Measurements from ENCODE around the gene FGGY.

FGGY gene

DNA sequence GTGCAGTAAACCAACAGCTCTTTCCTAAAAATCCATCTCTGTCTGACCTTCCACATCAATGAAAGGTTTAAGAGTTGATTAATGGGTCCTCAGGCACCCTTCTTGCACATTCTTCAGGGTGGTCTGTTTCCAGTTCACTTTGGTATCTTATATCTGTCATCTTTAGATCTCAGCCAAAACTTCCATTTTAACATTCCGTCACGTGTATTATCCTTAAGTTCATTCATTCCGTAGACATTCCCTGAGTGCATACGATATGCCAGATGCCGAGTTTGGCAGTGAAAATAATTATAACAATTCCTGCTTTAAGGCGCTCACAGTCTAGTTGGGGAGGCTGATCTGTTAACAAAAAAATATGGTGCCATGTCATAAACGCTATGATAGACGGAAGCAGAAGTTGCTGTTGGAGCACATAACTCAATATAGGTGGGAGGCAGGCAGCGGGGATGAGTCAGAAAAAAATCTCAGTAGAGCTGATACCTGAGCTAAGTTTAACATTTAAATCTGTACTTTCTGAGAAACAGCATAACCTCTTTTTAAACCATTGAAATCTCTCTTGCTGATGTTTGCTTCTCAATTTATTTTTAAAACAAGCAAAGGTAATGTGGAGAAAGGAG is 458.3 kb downstream of the FGGY start:
- Histone ChIP-seq H4K20me1 (no peaks in the 10 kb centered on the region), H3K4me1 (peaks cover 0 to 85% (median 15%) of the 10 kb centered on the region in 10 experiments; a peak in 15 of 20 replicates), H3K36me3 (no peaks in the 10 kb centered on the region), H3K27me3 (no peaks in the 10 kb centered on the region), H3K27ac (no peak overlapping the region), H3K9ac (no peak overlapping the region), H3K4me3 (no peak overlapping the region), H3K4me2 (peak overlapping the region in 2 of 11 experiments; percentile 8 to 15; a peak in 3 of 22 replicates), H3K9me3 (replicated peaks in 1 of 11) (no peaks in the 10 kb centered on the region)
- TF ChIP-seq Cebpa-rat (IDR thresholded peaks at IDR 0.05): no peak

- H3K27ac ChIP-seq: no peak overlapping the region
- peak overlapping the region in 2 of 11 experiments; percentile 18 to 46; a peak in 3 of 22 replicates for H3K4me2 ChIP-seq
- no peaks in the 10 kb centered on the region for H3K27me3 ChIP-seq
- no peak overlapping the region for H3K4me3 ChIP-seq
- H3K9me3 ChIP-seq (replicated peaks in 1 of 11): no peaks in the 10 kb centered on the region
- H3K9ac ChIP-seq: no peak overlapping the region
- TF ChIP-seq Cebpa-rat (IDR thresholded peaks at IDR 0.05): no peak
- H3K36me3 ChIP-seq: no peaks in the 10 kb centered on the region
- no peaks in the 10 kb centered on the region for H4K20me1 ChIP-seq
- peaks cover 0 to 64% (median 8%) of the 10 kb centered on the region in 10 experiments; a peak in 14 of 20 replicates for H3K4me1 ChIP-seq
Observed at GRCh38 chr1:59757197-59757747, 460.4 kb downstream of the FGGY start.

GRCh38 chr1:59759156-59759925 is 462.4 kb downstream of the FGGY start:
- Histone ChIP-seq H3K27ac (peak overlapping the region in 8 of 11 experiments; percentile 14 to 66 (median 46); a peak in 13 of 22 replicates), H3K4me1 (peaks cover 0 to 46% (median 7%) of the 10 kb centered on the region in 10 experiments; a peak in 13 of 20 replicates), H3K36me3 (peaks cover 0 to 6% (median 0%) of the 10 kb centered on the region in 11 experiments; a peak in 1 of 22 replicates), H3K4me3 (peak overlapping the region in 1 of 10 experiments; percentile 28; a peak in 1 of 20 replicates), H4K20me1 (no peaks in the 10 kb centered on the region), H3K9ac (peak overlapping the region; percentile 35 to 62 (median 45); a peak in 17 of 22 replicates), H3K4me2 (peak overlapping the region; percentile 50 to 82 (median 61); a peak in 21 of 22 replicates), H3K27me3 (no peaks in the 10 kb centered on the region), H3K9me3 (replicated peaks in 1 of 11) (no peaks in the 10 kb centered on the region)
- no peak for TF ChIP-seq Cebpa-rat (IDR thresholded peaks at IDR 0.05)

DNA sequence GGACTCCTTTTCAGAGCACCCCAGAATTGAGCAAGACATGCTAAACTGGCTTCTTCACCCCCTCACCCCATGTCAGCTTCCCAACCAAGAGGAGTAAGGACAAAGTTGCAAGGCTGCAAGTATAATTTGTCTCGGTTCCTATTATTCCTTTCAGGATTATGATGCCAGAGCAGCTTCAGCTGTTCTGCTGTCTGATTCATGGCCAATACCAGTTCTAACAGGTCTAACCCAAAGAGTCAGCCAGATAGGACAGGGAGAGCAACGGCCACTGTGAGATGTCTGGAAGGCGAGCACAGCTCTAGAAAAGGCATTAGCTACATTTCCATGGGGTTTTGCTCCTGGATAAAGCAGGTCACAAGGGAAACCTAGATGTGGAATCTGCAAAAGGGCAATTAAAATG is 464.5 kb downstream of the FGGY start:
- no peaks in the 10 kb centered on the region for H3K9me3 ChIP-seq (replicated peaks in 1 of 11)
- H3K27ac ChIP-seq: no peak overlapping the region
- H3K4me2 ChIP-seq: no peak overlapping the region
- no peaks in the 10 kb centered on the region for H3K27me3 ChIP-seq
- peaks cover 0 to 6% (median 0%) of the 10 kb centered on the region in 11 experiments; a peak in 1 of 22 replicates for H3K36me3 ChIP-seq
- no peak overlapping the region for H3K4me3 ChIP-seq
- H3K4me1 ChIP-seq: peaks cover 0 to 31% (median 7%) of the 10 kb centered on the region in 10 experiments; a peak in 13 of 20 replicates
- no peaks in the 10 kb centered on the region for H4K20me1 ChIP-seq
- H3K9ac ChIP-seq: no peak overlapping the region
- TF ChIP-seq Cebpa-rat (IDR thresholded peaks at IDR 0.05): no peak

DNA sequence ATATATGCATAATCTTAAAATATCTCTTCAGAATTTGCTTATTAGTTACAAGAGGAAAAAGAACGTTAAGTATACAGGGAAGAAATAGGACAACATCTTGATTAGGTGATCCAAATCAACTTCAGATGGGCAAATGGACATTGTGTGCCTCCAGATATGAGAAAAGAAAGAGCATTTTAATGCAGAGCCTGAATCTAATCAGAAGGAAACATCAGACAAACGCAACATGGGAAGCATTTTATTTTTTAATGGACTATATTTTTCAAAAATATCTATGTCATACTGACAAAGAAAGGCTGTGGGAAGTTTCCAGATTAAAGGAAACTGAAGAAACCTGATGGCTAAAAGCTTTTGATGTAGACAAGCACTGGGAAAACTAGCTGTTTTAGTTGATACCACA is 466.5 kb downstream of the FGGY start:
- H3K27ac ChIP-seq: no peak overlapping the region
- no peaks in the 10 kb centered on the region for H3K9me3 ChIP-seq (replicated peaks in 1 of 11)
- no peak overlapping the region for H3K4me2 ChIP-seq
- H3K4me3 ChIP-seq: no peak overlapping the region
- peaks cover 0 to 19% (median 7%) of the 10 kb centered on the region in 10 experiments; a peak in 14 of 20 replicates for H3K4me1 ChIP-seq
- no peak overlapping the region for H3K9ac ChIP-seq
- H3K36me3 ChIP-seq: peaks cover 0 to 6% (median 0%) of the 10 kb centered on the region in 11 experiments; a peak in 1 of 22 replicates
- no peaks in the 10 kb centered on the region for H3K27me3 ChIP-seq
- no peaks in the 10 kb centered on the region for H4K20me1 ChIP-seq
- TF ChIP-seq Cebpa-rat (IDR thresholded peaks at IDR 0.05): no peak

DNA sequence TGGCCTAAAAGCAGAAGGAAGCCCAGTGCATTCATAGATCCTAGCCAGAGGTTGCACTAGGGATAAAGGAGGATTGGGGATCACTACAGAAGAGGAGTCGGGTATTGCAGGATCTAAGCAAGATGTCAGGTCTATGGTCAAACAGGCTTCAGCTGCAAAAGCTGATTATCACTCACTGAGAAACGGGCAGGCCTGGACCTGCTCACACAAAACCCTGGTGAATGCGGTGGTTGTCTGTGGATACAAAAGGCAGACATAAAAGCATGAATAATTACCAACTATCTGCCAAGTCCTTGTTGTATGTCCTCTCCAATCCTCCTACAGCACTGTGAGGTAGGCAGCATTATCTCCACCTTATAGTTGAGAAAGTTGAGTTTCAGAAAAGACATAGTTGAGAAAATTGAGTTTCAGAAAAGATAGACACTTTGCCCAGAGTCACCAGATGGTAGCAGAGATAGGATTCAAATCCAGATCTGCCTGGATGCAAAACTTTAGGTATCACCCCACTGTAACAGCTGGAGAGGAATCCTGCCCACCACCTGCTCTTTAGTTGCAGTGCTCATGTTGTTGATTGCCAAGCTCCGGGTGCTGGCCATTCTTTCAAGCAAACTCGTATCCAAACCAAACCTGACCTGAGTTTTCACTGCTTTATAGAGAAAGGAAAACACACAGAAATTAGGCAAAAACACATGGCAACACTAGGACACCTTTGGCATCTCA is 468.3 kb downstream of the FGGY start:
- no peak overlapping the region for H3K27ac ChIP-seq
- H3K36me3 ChIP-seq: peaks cover 0 to 6% (median 0%) of the 10 kb centered on the region in 11 experiments; a peak in 1 of 22 replicates
- no peaks in the 10 kb centered on the region for H3K9me3 ChIP-seq (replicated peaks in 1 of 11)
- H3K9ac ChIP-seq: no peak overlapping the region
- no peaks in the 10 kb centered on the region for H3K27me3 ChIP-seq
- no peak overlapping the region for H3K4me2 ChIP-seq
- H3K4me3 ChIP-seq: no peak overlapping the region
- TF ChIP-seq Cebpa-rat (IDR thresholded peaks at IDR 0.05): no peak
- no peaks in the 10 kb centered on the region for H4K20me1 ChIP-seq
- H3K4me1 ChIP-seq: peaks cover 15 to 22% (median 17%) of the 10 kb centered on the region in 10 experiments

DNA sequence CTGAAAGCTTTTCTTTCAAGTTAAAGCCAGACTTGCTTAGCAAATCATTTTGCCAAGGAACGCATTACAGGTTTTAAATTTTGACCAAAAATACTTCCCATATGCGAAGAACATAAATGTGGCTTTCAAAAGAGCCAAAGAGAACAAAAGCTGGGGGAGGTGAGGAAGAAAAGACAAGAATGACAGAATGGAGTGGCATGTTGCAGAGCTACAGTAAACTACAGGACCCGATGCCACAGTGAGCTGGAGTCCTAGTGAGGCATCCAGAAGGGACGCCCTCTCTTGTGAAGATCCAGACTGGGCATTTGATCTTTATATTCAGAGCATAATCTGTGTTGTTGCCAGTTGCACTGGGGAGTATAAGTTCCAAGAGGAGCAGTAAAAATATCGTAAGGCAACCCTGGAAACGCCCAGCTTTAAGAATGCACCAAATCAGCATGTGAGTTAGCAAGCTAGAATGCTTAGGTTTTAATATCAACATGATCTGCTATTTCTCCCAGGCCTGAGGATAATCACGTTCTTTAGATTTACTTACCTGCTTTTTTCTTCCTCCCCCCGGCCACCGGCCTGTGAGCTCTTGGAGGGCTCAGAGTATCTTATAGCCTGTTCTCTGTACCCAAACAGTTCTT is 469.4 kb downstream of the FGGY start:
- H3K4me3 ChIP-seq: no peak overlapping the region
- no peak overlapping the region for H3K27ac ChIP-seq
- no peaks in the 10 kb centered on the region for H3K27me3 ChIP-seq
- no peaks in the 10 kb centered on the region for H3K9me3 ChIP-seq (replicated peaks in 1 of 11)
- H3K4me2 ChIP-seq: no peak overlapping the region
- H3K36me3 ChIP-seq: peaks cover 0 to 6% (median 0%) of the 10 kb centered on the region in 11 experiments; a peak in 1 of 22 replicates
- TF ChIP-seq Cebpa-rat (IDR thresholded peaks at IDR 0.05): no peak
- H4K20me1 ChIP-seq: no peaks in the 10 kb centered on the region
- peaks cover 15 to 22% (median 18%) of the 10 kb centered on the region in 10 experiments for H3K4me1 ChIP-seq
- no peak overlapping the region for H3K9ac ChIP-seq

- TF ChIP-seq Cebpa-rat (IDR thresholded peaks at IDR 0.05): no peak
- Histone ChIP-seq H4K20me1 (no peaks in the 10 kb centered on the region), H3K4me2 (no peak overlapping the region), H3K9me3 (replicated peaks in 1 of 11) (no peaks in the 10 kb centered on the region), H3K27me3 (no peaks in the 10 kb centered on the region), H3K27ac (no peak overlapping the region), H3K4me3 (no peak overlapping the region), H3K9ac (no peak overlapping the region), H3K4me1 (peaks cover 15 to 22% (median 18%) of the 10 kb centered on the region in 10 experiments), H3K36me3 (peaks cover 0 to 6% (median 0%) of the 10 kb centered on the region in 11 experiments; a peak in 1 of 22 replicates)
Observed at GRCh38 chr1:59767119-59767518, 470.2 kb downstream of the FGGY start.

All from BLaER1 treated with 17β-estradiol and CSF1 and Interleukin-3, amounts not matched to agents 10 nM and 100 nM (cell line).